Measurements from ENCODE around the gene CEP55.
"Not testable (repeated sequence)": the region's sequence is repeated elsewhere in the genome, so short reads cannot be mapped to it uniquely, and the experiment has no call there.

Gene CEP55

DNA sequence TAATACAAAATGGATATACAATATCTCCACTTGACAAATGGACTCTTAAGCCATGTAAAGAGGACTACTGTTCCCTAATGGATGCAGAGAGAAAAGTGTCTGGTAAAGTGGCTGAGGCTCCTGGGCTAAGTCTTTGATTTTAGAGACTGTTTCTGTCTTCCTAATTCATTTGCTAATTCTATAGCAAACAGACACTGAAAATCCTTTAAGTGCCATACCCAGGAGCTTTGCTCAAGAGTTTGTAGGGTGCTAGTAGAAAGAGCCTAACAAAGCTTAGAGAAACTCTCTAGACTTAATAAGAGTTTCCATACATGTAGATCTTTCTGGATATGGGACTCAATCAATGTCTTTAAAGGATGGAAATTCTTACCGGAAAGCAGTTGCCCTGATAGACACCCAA lies 16.7 kb downstream of the CEP55 start:
- H3K4me1 ChIP-seq (ENCODE audit: insufficient read depth, low read length), result 0 out of 2 replicates have a peak, but pooled peaks cover 3% of the 10 kb centered on the region
- WGBS, result 71% methylated on average over 1 of the region's 1 CpG

DNA sequence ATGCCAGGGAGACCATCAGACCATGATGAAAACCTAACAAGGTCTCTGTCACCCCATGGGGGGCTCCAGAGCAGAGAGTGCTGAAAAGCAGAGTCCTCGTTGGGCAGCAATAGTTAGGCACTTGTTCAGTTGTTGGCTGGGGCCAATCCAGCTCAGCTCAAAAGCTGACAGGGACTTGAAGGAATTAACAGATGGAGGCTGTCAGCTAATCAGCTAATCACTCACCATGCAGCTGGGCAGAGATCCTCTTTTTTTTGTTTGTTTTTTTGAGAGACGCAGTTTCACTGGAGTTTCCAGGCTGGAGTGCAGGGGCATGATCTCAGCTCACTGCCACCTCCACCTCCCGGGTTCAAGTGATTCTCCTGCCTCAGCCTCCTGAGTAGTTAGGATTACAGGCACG lies 18.1 kb downstream of the CEP55 start:
- Histone ChIP-seq H3K27ac (ENCODE audit: low read depth, low read length) (no peak overlapping the region), H3K27me3 (ENCODE audit: insufficient read depth, low read length) (no peaks in the 10 kb centered on the region), H3K9me3 (ENCODE audit: insufficient read depth, low read depth, low read length) (peaks cover 6% of the 10 kb centered on the region), H3K36me3 (ENCODE audit: insufficient read depth, low read length) (peaks cover 67% of the 10 kb centered on the region), H3K4me1 (ENCODE audit: insufficient read depth, low read length) (0 out of 2 replicates have a peak, but pooled peaks cover 3% of the 10 kb centered on the region), H3K4me3 (ENCODE audit: low read length) (no peak overlapping the region), H3K9ac (ENCODE audit: low read depth, low read length) (no peak overlapping the region)
- 92% methylated on average over 4 of the region's 4 CpGs for WGBS

More for the DNA sequence above, 16.7 kb downstream of the CEP55 start:
- Histone ChIP-seq H3K27ac (ENCODE audit: low read depth, low read length) (no peak overlapping the region), H3K36me3 (ENCODE audit: insufficient read depth, low read length) (peaks cover 65% of the 10 kb centered on the region), H3K9me3 (ENCODE audit: insufficient read depth, low read depth, low read length) (no peaks in the 10 kb centered on the region), H3K4me3 (ENCODE audit: low read length) (no peak overlapping the region), H3K9ac (ENCODE audit: low read depth, low read length) (no peak overlapping the region), H3K27me3 (ENCODE audit: insufficient read depth, low read length) (no peaks in the 10 kb centered on the region)

DNA sequence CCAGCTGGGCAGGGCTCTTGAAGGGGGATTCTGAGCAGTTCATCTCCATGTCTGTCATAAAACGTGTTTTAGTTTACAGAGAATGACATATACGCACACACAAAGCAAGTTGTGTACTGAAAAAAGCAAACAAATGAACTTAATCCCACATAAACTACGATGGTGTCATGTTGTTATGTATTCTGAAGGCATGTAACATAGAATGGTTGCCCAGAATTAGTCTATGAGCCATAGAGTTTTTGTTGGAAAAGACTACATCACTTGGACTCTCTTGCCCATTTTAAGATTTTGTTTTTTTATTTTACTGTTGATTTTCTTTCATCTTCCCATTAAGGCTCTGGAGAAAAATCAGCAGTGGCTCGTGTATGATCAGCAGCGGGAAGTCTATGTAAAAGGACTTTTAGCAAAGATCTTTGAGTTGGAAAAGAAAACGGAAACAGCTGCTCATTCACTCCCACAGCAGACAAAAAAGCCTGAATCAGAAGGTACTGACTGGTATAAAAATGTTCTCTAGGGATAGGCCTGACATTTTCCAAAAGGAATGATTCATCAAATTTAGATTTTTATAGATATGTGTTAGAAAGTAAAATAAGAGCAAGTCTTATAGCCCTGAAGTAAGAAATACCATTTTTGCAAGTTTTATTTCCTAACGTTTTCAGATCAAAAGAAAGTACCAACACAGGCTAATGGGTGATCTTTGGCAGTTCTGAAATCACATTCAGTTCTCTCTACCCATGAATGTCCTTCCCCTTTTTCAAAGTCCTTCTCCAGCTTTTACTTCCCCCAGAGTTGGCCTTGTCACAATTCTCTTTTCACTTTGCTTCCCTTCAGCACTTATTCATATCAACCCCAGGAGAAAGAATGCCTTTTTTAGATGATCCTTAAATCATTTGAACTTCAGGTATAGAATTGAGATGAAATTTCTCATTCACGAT lies 18.9 kb downstream of the CEP55 start:
- Histone ChIP-seq H3K4me3 (ENCODE audit: low read length) (no peak overlapping the region), H3K27me3 (ENCODE audit: insufficient read depth, low read length) (no peaks in the 10 kb centered on the region), H3K36me3 (ENCODE audit: insufficient read depth, low read length) (peaks cover 67% of the 10 kb centered on the region), H3K4me1 (ENCODE audit: insufficient read depth, low read length) (0 out of 2 replicates have a peak, but pooled peaks cover 3% of the 10 kb centered on the region), H3K27ac (ENCODE audit: low read depth, low read length) (no peak overlapping the region), H3K9ac (ENCODE audit: low read depth, low read length) (no peak overlapping the region), H3K9me3 (ENCODE audit: insufficient read depth, low read depth, low read length) (peaks cover 15% of the 10 kb centered on the region)
- WGBS, result 91% methylated on average over 5 of the region's 8 CpGs

DNA sequence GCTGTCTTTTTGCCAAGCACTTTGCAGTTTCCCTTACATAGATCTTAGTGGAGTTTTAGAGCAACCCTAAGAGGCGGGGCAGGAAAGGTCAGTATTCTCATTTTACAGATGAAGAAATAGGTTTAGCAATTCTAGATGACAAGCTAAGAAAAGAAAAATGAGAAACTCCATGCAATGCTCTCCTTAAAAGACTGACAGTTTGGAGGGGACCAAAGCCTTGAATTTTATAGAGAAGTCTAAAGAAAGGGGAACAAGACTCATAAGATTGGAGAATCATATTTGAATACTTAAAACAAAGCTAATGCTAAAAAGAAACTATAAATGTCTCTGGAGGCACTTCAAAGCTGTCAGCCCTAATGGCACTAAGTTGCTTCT lies 19.6 kb downstream of the CEP55 start:
- no peak overlapping the region for H3K27ac ChIP-seq (ENCODE audit: low read depth, low read length)
- peaks cover 21% of the 10 kb centered on the region for H3K9me3 ChIP-seq (ENCODE audit: insufficient read depth, low read depth, low read length)
- 0 out of 2 replicates have a peak, but pooled peaks cover 3% of the 10 kb centered on the region for H3K4me1 ChIP-seq (ENCODE audit: insufficient read depth, low read length)
- 93% methylated on average over 1 of the region's 1 CpG for WGBS
- H3K36me3 ChIP-seq (ENCODE audit: insufficient read depth, low read length), result peaks cover 72% of the 10 kb centered on the region
- no peak overlapping the region for H3K9ac ChIP-seq (ENCODE audit: low read depth, low read length)
- no peaks in the 10 kb centered on the region for H3K27me3 ChIP-seq (ENCODE audit: insufficient read depth, low read length)
- no peak overlapping the region for H3K4me3 ChIP-seq (ENCODE audit: low read length)

DNA sequence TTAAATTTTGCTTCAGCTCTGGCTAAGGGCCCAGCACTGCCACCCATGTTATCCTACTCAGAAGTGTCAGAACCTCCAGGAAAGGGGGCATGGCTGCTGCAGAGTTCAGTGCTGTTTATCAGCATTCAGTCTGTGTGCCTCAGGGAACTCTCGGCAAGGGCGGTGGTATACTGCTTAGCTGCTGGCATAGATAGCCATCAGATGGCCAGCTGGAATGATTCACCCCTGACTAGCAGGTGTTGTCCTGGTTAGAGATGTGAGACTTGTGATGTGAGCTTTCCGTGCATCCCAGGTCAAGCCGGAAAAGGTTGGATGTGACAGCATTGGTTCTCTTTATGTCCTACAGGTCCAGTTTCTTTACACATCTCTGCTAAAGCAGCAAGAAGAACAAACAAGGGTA lies 22.1 kb downstream of the CEP55 start:
- H3K36me3 ChIP-seq (ENCODE audit: insufficient read depth, low read length), result peaks cover 79% of the 10 kb centered on the region
- no peak overlapping the region for H3K9ac ChIP-seq (ENCODE audit: low read depth, low read length)
- H3K9me3 ChIP-seq (ENCODE audit: insufficient read depth, low read depth, low read length), result peaks cover 24% of the 10 kb centered on the region
- no peaks in the 10 kb centered on the region for H3K4me1 ChIP-seq (ENCODE audit: insufficient read depth, low read length)
- WGBS, result 96% methylated on average over 4 of the region's 4 CpGs
- H3K27me3 ChIP-seq (ENCODE audit: insufficient read depth, low read length), result no peaks in the 10 kb centered on the region
- no peak overlapping the region for H3K27ac ChIP-seq (ENCODE audit: low read depth, low read length)
- H3K4me3 ChIP-seq (ENCODE audit: low read length), result no peak overlapping the region

DNA sequence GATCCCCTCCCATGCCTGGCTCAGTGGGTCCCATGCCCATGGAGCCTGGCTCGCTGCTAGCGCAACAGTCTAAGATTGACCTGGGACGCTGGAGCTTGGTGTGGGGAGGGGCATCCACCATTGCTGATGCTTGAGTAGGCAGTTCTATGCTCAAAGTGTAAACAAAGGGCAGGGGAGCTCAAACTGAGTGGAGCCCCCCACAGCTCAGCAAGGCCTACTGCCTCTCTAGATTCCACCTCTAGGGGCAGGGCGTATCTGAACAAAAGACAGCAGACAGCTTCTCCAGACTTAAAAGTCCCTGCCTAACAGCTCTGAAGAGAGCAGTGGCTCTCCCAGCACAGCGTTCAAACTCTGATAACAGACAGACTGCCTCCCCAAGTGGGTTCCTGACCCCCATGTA lies 38.9 kb downstream of the CEP55 start:
- WGBS, result 88% methylated on average over 5 of the region's 5 CpGs
- Histone ChIP-seq H3K4me3 (ENCODE audit: low read length) (no peak overlapping the region), H3K4me1 (ENCODE audit: insufficient read depth, low read length) (no peaks in the 10 kb centered on the region), H3K9me3 (ENCODE audit: insufficient read depth, low read depth, low read length) (no peaks in the 10 kb centered on the region), H3K27me3 (ENCODE audit: insufficient read depth, low read length) (no peaks in the 10 kb centered on the region), H3K9ac (ENCODE audit: low read depth, low read length) (no peak overlapping the region), H3K27ac (ENCODE audit: low read depth, low read length) (no peak overlapping the region), H3K36me3 (ENCODE audit: insufficient read depth, low read length) (no peaks in the 10 kb centered on the region)

DNA sequence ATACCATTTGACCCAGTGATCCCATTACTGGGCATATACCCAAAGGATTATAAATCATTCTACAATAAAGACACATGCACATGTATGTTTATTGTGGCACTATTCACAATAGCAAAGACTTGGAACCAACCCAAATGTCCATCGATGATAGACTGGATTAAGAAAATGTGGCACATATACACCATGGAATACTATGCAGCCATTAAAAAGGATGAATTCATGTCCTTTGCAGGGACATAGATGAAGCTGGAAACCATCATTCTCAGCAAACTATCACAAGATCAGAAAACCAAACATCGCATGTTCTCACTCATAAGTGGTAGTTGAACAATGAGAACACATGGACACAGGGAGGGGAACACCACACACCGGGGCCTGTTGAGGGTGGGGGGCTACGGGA lies 44.5 kb downstream of the CEP55 start:
- H3K4me3 ChIP-seq (ENCODE audit: low read length); H3K4me1 ChIP-seq (ENCODE audit: insufficient read depth, low read length); H3K36me3 ChIP-seq (ENCODE audit: insufficient read depth, low read length); H3K27me3 ChIP-seq (ENCODE audit: insufficient read depth, low read length); H3K9ac ChIP-seq (ENCODE audit: low read depth, low read length); H3K9me3 ChIP-seq (ENCODE audit: insufficient read depth, low read depth, low read length); H3K27ac ChIP-seq (ENCODE audit: low read depth, low read length): not testable (repeated sequence)
- WGBS, result 98% methylated on average over 3 of the region's 4 CpGs

DNA sequence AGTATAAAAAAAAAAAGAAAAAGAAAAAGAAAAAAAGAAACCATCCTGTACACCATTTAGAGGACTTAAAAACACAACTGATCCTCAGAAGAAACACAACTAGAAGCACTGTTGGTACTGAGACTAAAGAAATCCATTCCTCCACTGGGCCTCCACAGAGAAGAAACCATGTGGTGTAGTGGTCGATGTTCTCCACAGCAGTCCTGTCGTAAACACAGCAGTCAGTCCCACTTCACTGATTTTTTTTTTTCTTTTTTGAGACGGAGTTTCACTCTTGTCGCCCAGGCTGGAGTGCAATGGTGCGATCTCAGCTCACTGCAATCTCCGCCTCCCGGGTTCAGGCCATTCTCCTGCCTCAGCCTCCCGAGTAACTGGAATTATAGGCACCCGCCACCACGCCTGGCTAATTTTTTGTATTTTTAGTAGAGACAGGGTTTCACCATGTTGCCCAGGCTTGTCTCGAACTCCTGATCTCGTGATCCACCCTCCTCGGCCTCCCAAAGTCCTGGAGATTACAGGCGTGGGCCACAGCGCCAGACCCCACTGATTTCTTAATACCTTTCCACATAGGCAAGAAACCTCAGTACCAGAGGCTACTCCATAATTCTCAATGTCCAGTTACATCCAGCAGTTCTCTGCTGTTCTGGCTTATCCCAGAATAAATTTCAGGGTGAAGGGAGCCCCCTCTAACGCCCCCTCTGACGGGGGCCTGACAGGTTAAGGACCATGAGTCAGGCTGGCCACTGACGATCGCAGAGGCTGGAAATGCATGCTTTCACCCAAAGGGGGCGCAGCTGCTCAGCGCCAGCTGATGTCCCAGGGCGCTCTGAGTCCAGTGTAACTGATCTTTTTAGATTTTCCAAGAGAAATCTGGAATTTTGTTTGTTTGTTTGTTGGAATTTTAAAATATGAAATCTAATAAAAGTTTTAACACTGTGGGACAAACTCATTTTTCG lies 45.3 kb downstream of the CEP55 start:
- H3K4me3 ChIP-seq (ENCODE audit: low read length), result peak overlapping the region; percentile 29
- WGBS, result 68% methylated on average over 23 of the region's 23 CpGs
- no peak overlapping the region for H3K27ac ChIP-seq (ENCODE audit: low read depth, low read length)

DNA sequence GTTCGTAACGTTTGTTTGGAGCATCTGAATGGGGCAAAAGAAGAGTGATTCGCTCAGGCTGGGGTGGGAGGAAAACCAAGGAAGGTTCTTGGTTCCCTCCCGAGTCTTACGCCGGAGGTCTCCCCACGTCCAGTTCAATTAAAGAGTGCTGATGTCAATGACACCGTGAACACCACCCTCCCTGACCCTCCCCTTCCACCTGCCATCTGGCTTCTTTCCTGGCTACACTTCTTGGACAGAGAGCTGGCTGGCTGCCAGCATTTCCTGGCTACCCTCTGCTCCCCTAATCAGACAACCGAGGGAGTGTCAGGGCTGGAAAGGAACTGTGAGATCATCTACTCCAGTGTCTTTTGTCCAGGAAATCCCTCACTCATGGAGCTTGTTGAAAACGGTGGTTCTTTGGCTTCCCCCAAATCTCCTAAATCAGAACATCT lies 46.0 kb downstream of the CEP55 start:
- H3K4me3 ChIP-seq (ENCODE audit: low read length), result peak overlapping the region; percentile 29

More for the DNA sequence above, 45.3 kb downstream of the CEP55 start:
- Histone ChIP-seq H3K9ac (ENCODE audit: low read depth, low read length) (no peak overlapping the region), H3K27me3 (ENCODE audit: insufficient read depth, low read length) (no peaks in the 10 kb centered on the region), H3K36me3 (ENCODE audit: insufficient read depth, low read length) (no peaks in the 10 kb centered on the region), H3K4me1 (ENCODE audit: insufficient read depth, low read length) (no peaks in the 10 kb centered on the region), H3K9me3 (ENCODE audit: insufficient read depth, low read depth, low read length) (no peaks in the 10 kb centered on the region)

DNA sequence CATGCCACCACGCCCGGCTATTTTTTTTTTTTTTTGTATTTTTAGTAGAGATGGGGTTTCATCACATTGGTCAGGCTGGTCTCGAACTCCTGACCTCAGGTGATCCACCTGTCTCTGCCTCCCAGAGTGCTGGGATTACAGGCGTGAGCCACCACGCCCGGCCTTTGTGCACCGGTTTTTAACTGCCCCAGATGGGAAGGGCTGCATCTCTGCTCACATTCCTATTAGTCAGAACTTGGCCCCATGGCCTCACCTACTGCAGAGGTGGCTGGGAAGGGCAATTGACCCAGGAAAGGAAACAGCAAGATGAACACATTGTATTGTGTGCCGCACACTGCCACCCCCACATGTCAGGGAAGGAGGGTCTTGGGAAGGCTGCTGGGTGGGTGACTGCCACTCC lies 50.6 kb downstream of the CEP55 start:
- H3K4me1 ChIP-seq (ENCODE audit: insufficient read depth, low read length); H3K9me3 ChIP-seq (ENCODE audit: insufficient read depth, low read depth, low read length); H3K4me3 ChIP-seq (ENCODE audit: low read length); H3K27me3 ChIP-seq (ENCODE audit: insufficient read depth, low read length); H3K9ac ChIP-seq (ENCODE audit: low read depth, low read length); H3K36me3 ChIP-seq (ENCODE audit: insufficient read depth, low read length); H3K27ac ChIP-seq (ENCODE audit: low read depth, low read length): not testable (repeated sequence)
- WGBS, result 92% methylated on average over 6 of the region's 8 CpGs

More for the DNA sequence above, 46.0 kb downstream of the CEP55 start:
- no peaks in the 10 kb centered on the region for H3K9me3 ChIP-seq (ENCODE audit: insufficient read depth, low read depth, low read length)
- no peaks in the 10 kb centered on the region for H3K4me1 ChIP-seq (ENCODE audit: insufficient read depth, low read length)
- H3K36me3 ChIP-seq (ENCODE audit: insufficient read depth, low read length), result no peaks in the 10 kb centered on the region
- no peak overlapping the region for H3K27ac ChIP-seq (ENCODE audit: low read depth, low read length)
- H3K27me3 ChIP-seq (ENCODE audit: insufficient read depth, low read length), result no peaks in the 10 kb centered on the region
- WGBS, result 70% methylated on average over 10 of the region's 10 CpGs
- H3K9ac ChIP-seq (ENCODE audit: low read depth, low read length), result no peak overlapping the region

DNA sequence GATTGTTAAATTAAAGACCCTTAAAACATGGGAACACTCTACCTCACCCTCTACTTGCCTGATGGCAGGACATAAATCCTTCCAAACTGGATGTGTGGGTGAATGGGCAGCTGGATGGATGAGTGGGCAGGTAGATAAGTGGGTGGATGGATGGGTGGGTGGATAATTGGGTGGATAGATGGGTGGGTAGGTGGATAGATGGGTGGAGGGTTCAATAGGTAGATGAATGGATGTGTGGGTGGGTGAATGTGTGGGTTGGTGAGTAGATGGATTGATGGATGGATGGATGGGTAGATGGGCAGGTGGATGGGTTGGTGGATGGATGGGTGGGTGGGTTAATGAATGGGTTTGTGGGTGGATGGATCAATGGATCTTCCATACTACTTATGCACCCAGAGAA lies 51.1 kb downstream of the CEP55 start:
- no peaks in the 10 kb centered on the region for H3K9me3 ChIP-seq (ENCODE audit: insufficient read depth, low read depth, low read length)
- no peaks in the 10 kb centered on the region for H3K4me1 ChIP-seq (ENCODE audit: insufficient read depth, low read length)
- H3K27ac ChIP-seq (ENCODE audit: low read depth, low read length), result no peak overlapping the region
- H3K36me3 ChIP-seq (ENCODE audit: insufficient read depth, low read length), result no peaks in the 10 kb centered on the region
- H3K27me3 ChIP-seq (ENCODE audit: insufficient read depth, low read length), result no peaks in the 10 kb centered on the region
- no peak overlapping the region for H3K4me3 ChIP-seq (ENCODE audit: low read length)
- no peak overlapping the region for H3K9ac ChIP-seq (ENCODE audit: low read depth, low read length)

Data from HUES64 (cell line).